HepG2 (cell line): ENCODE measurements around the gene LMTK2. TPM values are rescaled to one million over a fixed set of nuclear protein-coding genes. Genes with fewer than 3 reads are reported as not detected.

ENCODE experiments used
- AGO2 ChIP-seq: fragments of 200-400 bp; formaldehyde crosslinking; optimal IDR thresholded peaks from 2 replicates; pipeline ENCODE3; 2017; ENCODE audit warnings: mild to moderate bottlenecking, low read depth, low read length, moderate library complexity
- CC2D1A ChIP-seq: sonication (generic); formaldehyde crosslinking; IDR thresholded peaks from 2 replicates; pipeline ENCODE4 v1.8.1; 2023; ENCODE audit warnings: mild to moderate bottlenecking, missing genetic modification reagents
- FLYWCH1 ChIP-seq: sonication (generic); formaldehyde crosslinking; IDR thresholded peaks from 2 replicates; pipeline ENCODE4 v1.8.1; 2023; ENCODE audit warnings: mild to moderate bottlenecking, missing genetic modification reagents
- GATAD2A ChIP-seq: IDR thresholded peaks from 2 replicates; pipeline ENCODE4 v1.6.1; 2016
- HOXA9 ChIP-seq: sonication (generic); formaldehyde crosslinking; IDR thresholded peaks from 2 replicates; pipeline ENCODE4 v1.8.1; 2022; ENCODE audit warnings: missing genetic modification reagents, mild to moderate bottlenecking, moderate library complexity, borderline replicate concordance
- JARID2 ChIP-seq: sonication (generic); formaldehyde crosslinking; IDR thresholded peaks from 2 replicates; pipeline ENCODE4 v1.8.1; 2023; ENCODE audit warnings: missing genetic modification reagents, inconsistent platforms; ENCODE audit not compliant: insufficient replicate concordance
- KLF12 ChIP-seq: sonication (generic); formaldehyde crosslinking; IDR thresholded peaks from 2 replicates; pipeline ENCODE4 v1.4.0; 2020; ENCODE audit warnings: missing genetic modification reagents, borderline replicate concordance
- NAIF1 ChIP-seq: sonication (generic); formaldehyde crosslinking; IDR thresholded peaks from 2 replicates; pipeline ENCODE4 v1.5.0; 2020; ENCODE audit warnings: mild to moderate bottlenecking, missing genetic modification reagents, borderline replicate concordance
- RNF2 ChIP-seq: fragments of 450-650 bp; conservative IDR thresholded peaks from 2 replicates; pipeline ENCODE4 v1.6.1; 2016; ENCODE audit warnings: low read depth
- SKI ChIP-seq: fragments of 450-650 bp; IDR thresholded peaks from one replicate; pipeline ENCODE4 v1.6.1; 2018; ENCODE audit warnings: mild to moderate bottlenecking; ENCODE audit not compliant: partially characterized antibody
- SMC3 ChIP-seq: IDR thresholded peaks from 2 replicates; pipeline ENCODE4 v1.6.1; 2011; ENCODE audit warnings: low read length, improper control_type of control experiment
- SP1 ChIP-seq, 2 experiments: fragments of 450-650 bp in 1 of 2; sonication (generic) in 1 of 2; formaldehyde crosslinking in 1 of 2; IDR thresholded peaks; 2 replicates each; pipeline versions ENCODE4 v1.4.0 to v1.6.1; 2016 to 2020; ENCODE audit warnings: missing genetic modification reagents in 1 of 2
- SSRP1 ChIP-seq: IDR thresholded peaks from 2 replicates; pipeline ENCODE4 v1.6.1; 2016; ENCODE audit warnings: control low read depth
- TCF7 ChIP-seq: sonication (generic); IDR thresholded peaks from 2 replicates; pipeline ENCODE4 v1.6.1; 2016; ENCODE audit warnings: antibody characterized with exemption, low read depth
- TSC22D2 ChIP-seq: sonication (generic); formaldehyde crosslinking; IDR thresholded peaks from 2 replicates; pipeline ENCODE4 v1.5.1; 2020; ENCODE audit warnings: missing genetic modification reagents, mild to moderate bottlenecking, borderline replicate concordance
- ZNF12 ChIP-seq: sonication (generic); formaldehyde crosslinking; IDR thresholded peaks from 2 replicates; pipeline ENCODE4 v1.5.0; 2020; ENCODE audit warnings: missing genetic modification reagents
- ZNF460 ChIP-seq: sonication (generic); formaldehyde crosslinking; IDR thresholded peaks from 2 replicates; pipeline ENCODE4 v1.5.1; 2020; ENCODE audit warnings: missing genetic modification reagents, mild to moderate bottlenecking, borderline replicate concordance
- ZNF550 ChIP-seq: sonication (generic); formaldehyde crosslinking; IDR thresholded peaks from 2 replicates; pipeline ENCODE4 v1.4.0; 2020; ENCODE audit warnings: mild to moderate bottlenecking, missing genetic modification reagents, borderline replicate concordance
- ZNF780A ChIP-seq: sonication (generic); formaldehyde crosslinking; IDR thresholded peaks from 2 replicates; pipeline ENCODE4 v1.8.0; 2022; ENCODE audit warnings: mild to moderate bottlenecking, missing genetic modification reagents, moderate library complexity
- polyA plus RNA-seq, 8 experiments: library from polyadenylated mRNA; depleted of rRNA in 3 of 8; stranded (reverse) in 7 of 8; unstranded in 1 of 8; fragments of >200 nt; fragmentation: Illumina TruSeq in 4 of 8; extraction: Trizol in 4 of 8; gene quantifications; 2 replicates each; pipeline versions ENCODE4 v1.2.1 to v1.2.3, GENCODE V29; 2011 to 2016; ENCODE audit warnings: low read depth in 4 of 8, missing spikeins in 1 of 8, mixed read lengths in 1 of 8; ENCODE audit not compliant: insufficient read depth in 1 of 8
- total RNA-seq, 5 experiments: library from RNA; depleted of rRNA; stranded (reverse); fragments of >200 nt; fragmentation: Illumina TruSeq; extraction: Trizol; gene quantifications; 2 replicates each; pipeline ENCODE4 v1.2.3, GENCODE V29; 2016; ENCODE audit warnings: low read depth in 1 of 5
- TF ChIP-seq, protein P1 (sequence below): sonication (generic); formaldehyde crosslinking; conservative IDR thresholded peaks from 2 replicates; pipeline ENCODE4 v1.4.0; 2020; ENCODE audit warnings: missing genetic modification reagents
- TF ChIP-seq, protein P2 (sequence below): sonication (generic); formaldehyde crosslinking; IDR thresholded peaks from 2 replicates; pipeline ENCODE4 v1.8.0; 2022; ENCODE audit warnings: mild to moderate bottlenecking, missing genetic modification reagents, moderate library complexity
- TF ChIP-seq, protein P3 (sequence below): IDR thresholded peaks from 2 replicates; pipeline ENCODE4 v1.6.1; 2012; ENCODE audit warnings: low read depth, low read length, improper control_type of control experiment
- TF ChIP-seq, protein P4 (sequence below): sonication (generic); formaldehyde crosslinking; IDR thresholded peaks from 2 replicates; pipeline ENCODE4 v1.4.0; 2020; ENCODE audit warnings: missing genetic modification reagents
- TF ChIP-seq, protein P5 (sequence below): sonication (generic); formaldehyde crosslinking; IDR thresholded peaks from 2 replicates; pipeline ENCODE4 v1.4.0; 2020; ENCODE audit warnings: missing genetic modification reagents

The LMTK2 gene
- total and polyA plus RNA-seq, 2 of the 13 experiments (the other 11 are each of a cell fraction or from before 2014, with no cell fraction given) = 9.5 to 11.7 TPM

DNA sequence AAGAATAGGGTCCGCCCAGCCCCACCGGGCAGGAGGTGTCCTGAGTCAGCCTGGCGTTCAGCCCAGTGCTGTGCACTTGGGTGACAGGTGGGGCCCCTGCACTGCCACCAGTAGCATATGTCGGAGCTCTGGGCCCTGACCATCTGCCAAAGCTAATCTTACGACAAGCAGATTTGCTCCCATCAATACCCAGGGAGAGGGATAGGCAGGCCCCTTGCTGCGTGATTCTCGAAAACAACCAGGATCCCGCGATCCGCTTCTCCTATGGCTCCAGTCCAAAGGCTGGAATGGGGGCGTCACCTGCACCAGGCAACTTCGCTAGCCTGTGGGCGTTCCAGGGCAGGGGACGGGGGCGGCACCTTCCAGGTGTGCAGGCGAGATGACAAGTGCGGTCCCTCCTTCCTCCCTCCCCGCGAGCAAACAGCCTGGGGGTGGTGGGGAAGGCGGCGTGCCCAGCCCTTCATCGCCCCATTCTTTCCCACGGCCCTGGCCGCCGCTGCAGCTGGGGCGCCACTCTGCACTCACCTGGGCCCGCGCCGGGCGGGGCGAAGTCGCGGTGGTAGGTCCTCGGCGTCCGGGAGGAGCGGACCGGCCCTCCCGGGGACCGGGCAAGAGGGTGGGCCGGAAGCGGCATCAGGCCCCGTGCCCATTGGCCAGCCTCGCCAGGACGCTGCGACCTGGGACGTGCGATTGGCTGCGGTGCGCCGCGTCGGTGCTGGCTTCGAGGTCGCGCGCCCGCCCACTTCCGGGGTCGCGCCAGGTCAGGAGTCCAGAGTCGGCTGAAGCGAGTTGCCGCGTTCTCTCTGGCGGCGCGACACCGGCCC is 145.2 kb downstream of the LMTK2 start, which contains the start of gene TECPR1 (continued):
- TF ChIP-seq JARID2 = no peak
- TF ChIP-seq SSRP1 (CRISPR knock-in tag) = no peak
- TF ChIP-seq, protein P1, sequence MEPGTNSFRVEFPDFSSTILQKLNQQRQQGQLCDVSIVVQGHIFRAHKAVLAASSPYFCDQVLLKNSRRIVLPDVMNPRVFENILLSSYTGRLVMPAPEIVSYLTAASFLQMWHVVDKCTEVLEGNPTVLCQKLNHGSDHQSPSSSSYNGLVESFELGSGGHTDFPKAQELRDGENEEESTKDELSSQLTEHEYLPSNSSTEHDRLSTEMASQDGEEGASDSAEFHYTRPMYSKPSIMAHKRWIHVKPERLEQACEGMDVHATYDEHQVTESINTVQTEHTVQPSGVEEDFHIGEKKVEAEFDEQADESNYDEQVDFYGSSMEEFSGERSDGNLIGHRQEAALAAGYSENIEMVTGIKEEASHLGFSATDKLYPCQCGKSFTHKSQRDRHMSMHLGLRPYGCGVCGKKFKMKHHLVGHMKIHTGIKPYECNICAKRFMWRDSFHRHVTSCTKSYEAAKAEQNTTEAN = 0 out of 2 replicates have a peak, but pooled peaks have one; percentile 27
- no peak for TF ChIP-seq GATAD2A (CRISPR knock-in tag)
- no peak for TF ChIP-seq NAIF1 (CRISPR knock-in tag)
- no peak for TF ChIP-seq ZNF550
- peak; percentile 69 for TF ChIP-seq SKI
- TF ChIP-seq, protein P2, sequence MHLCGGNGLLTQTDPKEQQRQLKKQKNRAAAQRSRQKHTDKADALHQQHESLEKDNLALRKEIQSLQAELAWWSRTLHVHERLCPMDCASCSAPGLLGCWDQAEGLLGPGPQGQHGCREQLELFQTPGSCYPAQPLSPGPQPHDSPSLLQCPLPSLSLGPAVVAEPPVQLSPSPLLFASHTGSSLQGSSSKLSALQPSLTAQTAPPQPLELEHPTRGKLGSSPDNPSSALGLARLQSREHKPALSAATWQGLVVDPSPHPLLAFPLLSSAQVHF (CRISPR knock-in tag) = no peak; the same call in 1 of the 2 replicates
- peak; percentile 61; the same call in 1 of the 2 replicates for TF ChIP-seq TSC22D2 (CRISPR knock-in tag)
- no peak for TF ChIP-seq TCF7
- 0 out of 2 replicates have a peak, but pooled peaks have one; percentile 22 for TF ChIP-seq RNF2
- TF ChIP-seq ZNF12 (CRISPR knock-in tag) = no peak
- no peak for TF ChIP-seq SMC3
- TF ChIP-seq, protein P3, sequence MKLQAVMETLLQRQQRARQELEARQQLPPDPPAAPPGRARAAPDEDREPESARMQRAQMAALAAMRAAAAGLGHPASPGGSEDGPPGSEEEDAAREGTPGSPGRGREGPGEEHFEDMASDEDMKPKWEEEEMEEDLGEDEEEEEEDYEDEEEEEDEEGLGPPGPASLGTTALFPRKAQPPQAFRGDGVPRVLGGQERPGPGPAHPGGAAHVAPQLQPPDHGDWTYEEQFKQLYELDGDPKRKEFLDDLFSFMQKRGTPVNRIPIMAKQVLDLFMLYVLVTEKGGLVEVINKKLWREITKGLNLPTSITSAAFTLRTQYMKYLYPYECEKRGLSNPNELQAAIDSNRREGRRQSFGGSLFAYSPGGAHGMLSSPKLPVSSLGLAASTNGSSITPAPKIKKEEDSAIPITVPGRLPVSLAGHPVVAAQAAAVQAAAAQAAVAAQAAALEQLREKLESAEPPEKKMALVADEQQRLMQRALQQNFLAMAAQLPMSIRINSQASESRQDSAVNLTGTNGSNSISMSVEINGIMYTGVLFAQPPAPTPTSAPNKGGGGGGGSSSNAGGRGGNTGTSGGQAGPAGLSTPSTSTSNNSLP = no peak
- TF ChIP-seq AGO2 = peak; percentile 7
- TF ChIP-seq CC2D1A = no peak
- TF ChIP-seq, protein P4, sequence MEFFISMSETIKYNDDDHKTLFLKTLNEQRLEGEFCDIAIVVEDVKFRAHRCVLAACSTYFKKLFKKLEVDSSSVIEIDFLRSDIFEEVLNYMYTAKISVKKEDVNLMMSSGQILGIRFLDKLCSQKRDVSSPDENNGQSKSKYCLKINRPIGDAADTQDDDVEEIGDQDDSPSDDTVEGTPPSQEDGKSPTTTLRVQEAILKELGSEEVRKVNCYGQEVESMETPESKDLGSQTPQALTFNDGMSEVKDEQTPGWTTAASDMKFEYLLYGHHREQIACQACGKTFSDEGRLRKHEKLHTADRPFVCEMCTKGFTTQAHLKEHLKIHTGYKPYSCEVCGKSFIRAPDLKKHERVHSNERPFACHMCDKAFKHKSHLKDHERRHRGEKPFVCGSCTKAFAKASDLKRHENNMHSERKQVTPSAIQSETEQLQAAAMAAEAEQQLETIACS (CRISPR knock-in tag) = 0 out of 2 replicates have a peak, but pooled peaks have one; percentile 31
- TF ChIP-seq SP1 (IDR thresholded peaks at IDR 0.05) = peak; percentile 56; the same call in 1 of the 2 replicates
- TF ChIP-seq SP1 (CRISPR knock-in tag; IDR thresholded peaks at IDR 0.05) = peak; percentile 97
- TF ChIP-seq HOXA9 (CRISPR knock-in tag) = no peak
- no peak for TF ChIP-seq FLYWCH1 (CRISPR knock-in tag)
- TF ChIP-seq KLF12 (CRISPR knock-in tag) = peak; percentile 95
- no peak for TF ChIP-seq ZNF460 (CRISPR knock-in tag)
- TF ChIP-seq ZNF780A (CRISPR knock-in tag) = no peak
- TF ChIP-seq, protein P5, sequence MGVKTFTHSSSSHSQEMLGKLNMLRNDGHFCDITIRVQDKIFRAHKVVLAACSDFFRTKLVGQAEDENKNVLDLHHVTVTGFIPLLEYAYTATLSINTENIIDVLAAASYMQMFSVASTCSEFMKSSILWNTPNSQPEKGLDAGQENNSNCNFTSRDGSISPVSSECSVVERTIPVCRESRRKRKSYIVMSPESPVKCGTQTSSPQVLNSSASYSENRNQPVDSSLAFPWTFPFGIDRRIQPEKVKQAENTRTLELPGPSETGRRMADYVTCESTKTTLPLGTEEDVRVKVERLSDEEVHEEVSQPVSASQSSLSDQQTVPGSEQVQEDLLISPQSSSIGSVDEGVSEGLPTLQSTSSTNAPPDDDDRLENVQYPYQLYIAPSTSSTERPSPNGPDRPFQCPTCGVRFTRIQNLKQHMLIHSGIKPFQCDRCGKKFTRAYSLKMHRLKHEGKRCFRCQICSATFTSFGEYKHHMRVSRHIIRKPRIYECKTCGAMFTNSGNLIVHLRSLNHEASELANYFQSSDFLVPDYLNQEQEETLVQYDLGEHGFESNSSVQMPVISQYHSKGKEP (CRISPR knock-in tag) = no peak
